Measurements from ENCODE around the gene PCGF1. TPM values are rescaled to one million over a fixed set of nuclear protein-coding genes. Genes with fewer than 3 reads are reported as not detected.

Gene PCGF1
- total and polyA plus RNA-seq, 9 of the 15 experiments (the other 6 are each of a cell fraction or from before 2014, with no cell fraction given), result 20.3 to 45.7 (median 29.3) TPM

DNA sequence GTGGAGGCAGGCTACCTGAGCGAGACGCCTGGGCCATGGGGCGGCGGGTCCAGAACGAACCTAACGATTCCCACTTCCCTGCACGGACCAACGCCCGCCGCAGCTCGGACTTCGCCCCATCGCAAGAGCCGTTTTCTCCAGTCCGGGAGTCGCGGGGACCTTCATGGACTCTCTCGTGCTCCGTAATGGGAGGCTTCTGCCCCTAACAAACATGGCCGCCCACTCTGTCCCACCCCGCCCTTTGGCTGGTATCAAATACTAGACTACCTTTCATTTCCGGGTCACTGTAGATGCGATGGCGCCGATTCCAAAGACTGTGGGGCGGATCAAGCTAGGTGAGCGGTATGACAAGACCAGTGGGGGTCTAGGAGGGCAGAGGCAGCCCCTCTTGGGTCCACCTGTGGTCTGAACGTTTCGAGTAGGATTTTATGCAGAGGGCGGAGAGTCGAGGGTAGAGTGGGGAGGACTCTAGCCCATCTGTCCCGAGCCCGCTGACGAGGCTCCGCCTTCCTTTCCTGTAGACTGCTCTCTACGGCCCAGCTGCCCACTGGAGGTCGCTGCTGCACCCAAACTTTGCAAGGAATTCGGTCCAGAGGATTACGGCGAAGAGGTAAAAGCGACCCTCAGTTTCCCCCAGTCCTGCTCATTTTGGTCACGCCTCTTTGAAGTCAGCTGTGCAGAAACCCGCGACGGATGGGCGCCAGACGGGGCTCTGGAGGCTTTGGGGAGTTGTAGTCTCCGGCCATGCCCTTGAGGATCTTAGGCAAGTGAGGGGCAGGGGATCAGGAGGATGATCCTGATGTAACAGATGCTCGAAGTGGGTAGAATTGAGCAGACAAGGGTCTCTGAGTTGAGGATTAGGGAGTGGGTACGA lies 24.5 kb downstream of the PCGF1 start, which contains the start of the genes CCDC142 and TTC31 (continued):
- TF ChIP-seq, protein P1, sequence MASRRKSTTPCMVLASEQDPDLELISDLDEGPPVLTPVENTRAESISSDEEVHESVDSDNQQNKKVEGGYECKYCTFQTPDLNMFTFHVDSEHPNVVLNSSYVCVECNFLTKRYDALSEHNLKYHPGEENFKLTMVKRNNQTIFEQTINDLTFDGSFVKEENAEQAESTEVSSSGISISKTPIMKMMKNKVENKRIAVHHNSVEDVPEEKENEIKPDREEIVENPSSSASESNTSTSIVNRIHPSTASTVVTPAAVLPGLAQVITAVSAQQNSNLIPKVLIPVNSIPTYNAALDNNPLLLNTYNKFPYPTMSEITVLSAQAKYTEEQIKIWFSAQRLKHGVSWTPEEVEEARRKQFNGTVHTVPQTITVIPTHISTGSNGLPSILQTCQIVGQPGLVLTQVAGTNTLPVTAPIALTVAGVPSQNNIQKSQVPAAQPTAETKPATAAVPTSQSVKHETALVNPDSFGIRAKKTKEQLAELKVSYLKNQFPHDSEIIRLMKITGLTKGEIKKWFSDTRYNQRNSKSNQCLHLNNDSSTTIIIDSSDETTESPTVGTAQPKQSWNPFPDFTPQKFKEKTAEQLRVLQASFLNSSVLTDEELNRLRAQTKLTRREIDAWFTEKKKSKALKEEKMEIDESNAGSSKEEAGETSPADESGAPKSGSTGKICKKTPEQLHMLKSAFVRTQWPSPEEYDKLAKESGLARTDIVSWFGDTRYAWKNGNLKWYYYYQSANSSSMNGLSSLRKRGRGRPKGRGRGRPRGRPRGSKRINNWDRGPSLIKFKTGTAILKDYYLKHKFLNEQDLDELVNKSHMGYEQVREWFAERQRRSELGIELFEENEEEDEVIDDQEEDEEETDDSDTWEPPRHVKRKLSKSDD (conservative IDR thresholded peaks at IDR 0.05; ENCODE audit: low read length), result 0 out of 2 replicates have a peak, but pooled peaks have one; percentile 59
- TF ChIP-seq HLTF (IDR thresholded peaks at IDR 0.05) (no peak; the same call in 1 of the 2 replicates), ERF (CRISPR knock-in tag; IDR thresholded peaks at IDR 0.05) (no peak), YY1 (IDR thresholded peaks at IDR 0.05; ENCODE audit: borderline replicate concordance in 1 of 3, control insufficient read depth in 1 of 3, extremely low read depth in 1 of 3, insufficient read depth in 3 of 3, insufficient read length in 1 of 3, insufficient replicate concordance in 2 of 3, low read depth in 1 of 3, low read length in 2 of 3) (peak; percentile 98 to 100 (median 99)), TAF1 (IDR thresholded peaks at IDR 0.05; ENCODE audit: control insufficient read depth, extremely low read depth, insufficient read depth, low read length, severe bottlenecking) (peak; percentile 83), KLF13 (tag; IDR thresholded peaks at IDR 0.05; ENCODE audit: borderline replicate concordance, low read depth) (no peak), HIVEP1 (CRISPR knock-in tag; IDR thresholded peaks at IDR 0.05) (no peak), FOS (IDR thresholded peaks at IDR 0.05; ENCODE audit: extremely low read depth, insufficient read length) (no peak), ZNF140 (CRISPR knock-in tag; IDR thresholded peaks at IDR 0.05) (no peak), TGIF2 (CRISPR knock-in tag; IDR thresholded peaks at IDR 0.05) (0 out of 2 replicates have a peak, but pooled peaks have one; percentile 70), MYC (IDR thresholded peaks at IDR 0.05; ENCODE audit: low read depth, low read length) (peak; percentile 41; the same call in 1 of the 2 replicates), MYC (CRISPR knock-in tag; IDR thresholded peaks at IDR 0.05; ENCODE audit: borderline replicate concordance, low read depth) (no peak), TCFL5 (CRISPR knock-in tag; conservative IDR thresholded peaks at IDR 0.05) (no peak), ZNF354B (CRISPR knock-in tag; IDR thresholded peaks at IDR 0.05) (no peak), SREBF2 (CRISPR knock-in tag; IDR thresholded peaks at IDR 0.05) (peak; percentile 90; the same call in 1 of the 2 replicates)
- TF ChIP-seq, protein P2, sequence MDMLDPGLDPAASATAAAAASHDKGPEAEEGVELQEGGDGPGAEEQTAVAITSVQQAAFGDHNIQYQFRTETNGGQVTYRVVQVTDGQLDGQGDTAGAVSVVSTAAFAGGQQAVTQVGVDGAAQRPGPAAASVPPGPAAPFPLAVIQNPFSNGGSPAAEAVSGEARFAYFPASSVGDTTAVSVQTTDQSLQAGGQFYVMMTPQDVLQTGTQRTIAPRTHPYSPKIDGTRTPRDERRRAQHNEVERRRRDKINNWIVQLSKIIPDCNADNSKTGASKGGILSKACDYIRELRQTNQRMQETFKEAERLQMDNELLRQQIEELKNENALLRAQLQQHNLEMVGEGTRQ (CRISPR knock-in tag; IDR thresholded peaks at IDR 0.05), result no peak
- TF ChIP-seq, protein P3, sequence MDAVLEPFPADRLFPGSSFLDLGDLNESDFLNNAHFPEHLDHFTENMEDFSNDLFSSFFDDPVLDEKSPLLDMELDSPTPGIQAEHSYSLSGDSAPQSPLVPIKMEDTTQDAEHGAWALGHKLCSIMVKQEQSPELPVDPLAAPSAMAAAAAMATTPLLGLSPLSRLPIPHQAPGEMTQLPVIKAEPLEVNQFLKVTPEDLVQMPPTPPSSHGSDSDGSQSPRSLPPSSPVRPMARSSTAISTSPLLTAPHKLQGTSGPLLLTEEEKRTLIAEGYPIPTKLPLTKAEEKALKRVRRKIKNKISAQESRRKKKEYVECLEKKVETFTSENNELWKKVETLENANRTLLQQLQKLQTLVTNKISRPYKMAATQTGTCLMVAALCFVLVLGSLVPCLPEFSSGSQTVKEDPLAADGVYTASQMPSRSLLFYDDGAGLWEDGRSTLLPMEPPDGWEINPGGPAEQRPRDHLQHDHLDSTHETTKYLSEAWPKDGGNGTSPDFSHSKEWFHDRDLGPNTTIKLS (IDR thresholded peaks at IDR 0.05; ENCODE audit: borderline replicate concordance, low read depth), result peak; percentile 63
- TF ChIP-seq, protein P4, sequence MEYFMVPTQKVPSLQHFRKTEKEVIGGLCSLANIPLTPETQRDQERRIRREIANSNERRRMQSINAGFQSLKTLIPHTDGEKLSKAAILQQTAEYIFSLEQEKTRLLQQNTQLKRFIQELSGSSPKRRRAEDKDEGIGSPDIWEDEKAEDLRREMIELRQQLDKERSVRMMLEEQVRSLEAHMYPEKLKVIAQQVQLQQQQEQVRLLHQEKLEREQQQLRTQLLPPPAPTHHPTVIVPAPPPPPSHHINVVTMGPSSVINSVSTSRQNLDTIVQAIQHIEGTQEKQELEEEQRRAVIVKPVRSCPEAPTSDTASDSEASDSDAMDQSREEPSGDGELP (CRISPR knock-in tag; IDR thresholded peaks at IDR 0.05; ENCODE audit: borderline replicate concordance), result peak; percentile 80

Measured in K562 (cell line).